ENCODE results near the gene PAFAH2.

Gene PAFAH2

GRCh38 chr1:25916460-25916859 is 81.4 kb downstream of the PAFAH2 start:
- no peak overlapping the region for H3K4me3 ChIP-seq (replicated peaks; ENCODE audit: insufficient read depth, low read length)
- H3K27ac ChIP-seq (replicated peaks), result no peak overlapping the region
- DNase-seq (ENCODE audit: low read depth in 1 of 2, low spot score in 1 of 2), result no peak
- TF ChIP-seq POLR2AphosphoS5 (IDR thresholded peaks at IDR 0.05; ENCODE audit: low read depth), result no peak
- no peak for TF ChIP-seq GABPA (IDR thresholded peaks at IDR 0.05; ENCODE audit: low read depth)
- no peak for TF ChIP-seq SPI1 (IDR thresholded peaks at IDR 0.05; ENCODE audit: borderline replicate concordance, low read depth)
- TF ChIP-seq REST (IDR thresholded peaks at IDR 0.05; ENCODE audit: insufficient replicate concordance, low read depth), result no peak
- TF ChIP-seq CTCF (IDR thresholded peaks at IDR 0.05; ENCODE audit: insufficient read depth, low read length), result no peak
- no peaks in the 10 kb centered on the region for H3K27me3 ChIP-seq (ENCODE audit: insufficient read depth, poor library complexity, severe bottlenecking)

GRCh38 chr1:25914074-25914995 is 83.5 kb downstream of the PAFAH2 start:
- no peak overlapping the region for H3K27ac ChIP-seq (replicated peaks)
- no peaks in the 10 kb centered on the region for H3K27me3 ChIP-seq (ENCODE audit: insufficient read depth, poor library complexity, severe bottlenecking)
- no peak overlapping the region for H3K4me3 ChIP-seq (replicated peaks; ENCODE audit: insufficient read depth, low read length)
- no peak for DNase-seq (ENCODE audit: low read depth in 1 of 2, low spot score in 1 of 2)
- no peak for TF ChIP-seq REST (IDR thresholded peaks at IDR 0.05; ENCODE audit: insufficient replicate concordance, low read depth)
- TF ChIP-seq GABPA (IDR thresholded peaks at IDR 0.05; ENCODE audit: low read depth), result no peak
- TF ChIP-seq SPI1 (IDR thresholded peaks at IDR 0.05; ENCODE audit: borderline replicate concordance, low read depth), result no peak
- TF ChIP-seq CTCF (IDR thresholded peaks at IDR 0.05; ENCODE audit: insufficient read depth, low read length), result no peak

- Histone ChIP-seq H3K27me3 (ENCODE audit: insufficient read depth, poor library complexity, severe bottlenecking) (no peaks in the 10 kb centered on the region), H3K4me3 (replicated peaks; ENCODE audit: insufficient read depth, low read length) (no peak overlapping the region), H3K27ac (replicated peaks) (no peak overlapping the region)
- TF ChIP-seq REST (IDR thresholded peaks at IDR 0.05; ENCODE audit: insufficient replicate concordance, low read depth) (no peak), CTCF (IDR thresholded peaks at IDR 0.05; ENCODE audit: insufficient read depth, low read length) (no peak), POLR2AphosphoS5 (IDR thresholded peaks at IDR 0.05; ENCODE audit: low read depth) (no peak), SPI1 (IDR thresholded peaks at IDR 0.05; ENCODE audit: borderline replicate concordance, low read depth) (no peak)
- no peak for DNase-seq (ENCODE audit: low read depth in 1 of 2, low spot score in 1 of 2)
These were observed 84.7 kb downstream of the PAFAH2 start for GRCh38 chr1:25913206-25913605.

Measured in HL-60 (cell line).